ENCODE measurements around the gene RBM15. TPM values are rescaled to one million over a fixed set of nuclear protein-coding genes. Genes with fewer than 3 reads are reported as not detected.
A peak's percentile ranks its signal among the peaks of the same experiment; 100 is the strongest.

RBM15 gene
- total and polyA plus RNA-seq, 2 of the 13 experiments (the other 11 are each of a cell fraction or from before 2014, with no cell fraction given) = 13.5 to 36.4 TPM

- TF ChIP-seq NFAT5 (CRISPR knock-in tag; IDR thresholded peaks at IDR 0.05) (no peak), ZNF660 (CRISPR knock-in tag; IDR thresholded peaks at IDR 0.05; ENCODE audit: borderline replicate concordance, low read depth) (no peak)
Measured at GRCh38 chr1:110308247-110308646, 30.9 kb upstream of the RBM15 start (continued).

- peak; percentile 35; the same call in 1 of the 2 replicates for TF ChIP-seq FOSL2 (CRISPR knock-in tag; IDR thresholded peaks at IDR 0.05)
- no peak for TF ChIP-seq CBX5 (CRISPR knock-in tag; IDR thresholded peaks at IDR 0.05; ENCODE audit: borderline replicate concordance)
- peak; percentile 93 for TF ChIP-seq PRDM15 (CRISPR knock-in tag; IDR thresholded peaks at IDR 0.05)
- TF ChIP-seq ASH2L (IDR thresholded peaks at IDR 0.05; ENCODE audit: insufficient read length, low read depth, low read length) = no peak
- in situ Hi-C loops (cut with HindIII; ENCODE audit: extremely low pct_ligation_motif_present, low pct_unique_long_range_greater_than_20kb) (no loop called here), intact Hi-C loops (cut with micrococcal nuclease; ENCODE audit: unreplicated experiment) (no loop called here)
- H2AFZ ChIP-seq (ENCODE audit: low read length) = no peak overlapping the region
- no peak overlapping the region for H3K27ac ChIP-seq (ENCODE audit: extremely low read length, insufficient read depth, low read length)
- H3K9ac ChIP-seq (ENCODE audit: insufficient read depth, low read depth, low read length) = no peak overlapping the region
- no peaks in the 10 kb centered on the region for H3K79me2 ChIP-seq (ENCODE audit: insufficient read depth, low read length)
- CTCF ChIA-PET (ENCODE audit: low intra/inter-chr PET ratio, low total read pairs) = no interaction called here
- peaks cover 8% of the 10 kb centered on the region; the same call in 1 of the 2 replicates for H3K4me1 ChIP-seq (ENCODE audit: insufficient read depth, low read length)
- no TSS peak for BruUV-seq (replicated peaks)
- no peak for ATAC-seq
- peaks cover 0 to 5% of the 10 kb centered on the region in 2 experiments; a peak in 3 of 5 replicates for H3K27me3 ChIP-seq (ENCODE audit: control insufficient read depth in 1 of 2, insufficient read depth in 2 of 2, low read length in 2 of 2)
- H3K9me3 ChIP-seq (ENCODE audit: low read length) = no peaks in the 10 kb centered on the region
- no peak for DNase-seq (ENCODE audit: low spot score)
- no peak for FAIRE-seq
- no peak overlapping the region for H3K4me3 ChIP-seq (replicated peaks in 1 of 3; ENCODE audit: insufficient read depth in 1 of 3, low read depth in 2 of 3, low read length in 3 of 3)
- no peaks in the 10 kb centered on the region for H4K20me1 ChIP-seq (ENCODE audit: insufficient read depth, low read length)
- no peak overlapping the region for H3K4me2 ChIP-seq (ENCODE audit: low read depth, low read length)
- whole genome bisulfite sequencing (ENCODE audit: low lambda C conversion rate) = no CpG with 5 or more reads among the region's 1 CpG
- H3K36me3 ChIP-seq (replicated peaks in 1 of 2; ENCODE audit: control insufficient read depth in 1 of 2, insufficient read depth in 2 of 2, low read length in 2 of 2) = no peaks in the 10 kb centered on the region
- POLR2A ChIA-PET = no interaction called here
Measured at GRCh38 chr1:110309139-110309538, 30.0 kb upstream of the RBM15 start.

Measured in HepG2 (cell line).